Adipocyte (in vitro differentiated cells): ENCODE measurements around the gene HTR7.
"Not testable (repeated sequence)": the region's sequence is repeated elsewhere in the genome, so short reads cannot be mapped to it uniquely, and the experiment has no call there.

Experiments used
- DNase-seq: peaks from one replicate; pipeline ENCODE4 v3.0.0-alpha.2; 2015; ENCODE audit warnings: low read depth
- H3K27me3 ChIP-seq: replicated peaks from 2 replicates; pipeline ENCODE4 v1.7.0; 2013; ENCODE audit warnings: mild to moderate bottlenecking, low read length, moderate library complexity; ENCODE audit not compliant: control insufficient read depth, insufficient read depth
- H3K36me3 ChIP-seq: 2 replicates; pipeline ENCODE4 v1.7.0; 2013; ENCODE audit warnings: low read length, mild to moderate bottlenecking, moderate library complexity; ENCODE audit not compliant: control insufficient read depth, insufficient read depth, severe bottlenecking
- H3K4me1 ChIP-seq: 2 replicates; pipeline ENCODE4 v1.7.0; 2013; ENCODE audit warnings: mild to moderate bottlenecking, low read length, moderate library complexity; ENCODE audit not compliant: control insufficient read depth, insufficient read depth
- H3K4me3 ChIP-seq: 2 replicates; pipeline ENCODE4 v1.7.0; 2013; ENCODE audit warnings: mild to moderate bottlenecking, low read length, moderate library complexity
- H3K9ac ChIP-seq: 2 replicates; pipeline ENCODE4 v1.7.0; 2013; ENCODE audit warnings: mild to moderate bottlenecking, low read length, moderate library complexity
- H3K9me3 ChIP-seq: 2 replicates; pipeline ENCODE4 v1.7.0; 2013; ENCODE audit warnings: mild to moderate bottlenecking, low read length, moderate library complexity; ENCODE audit not compliant: control insufficient read depth

HTR7 gene

DNA sequence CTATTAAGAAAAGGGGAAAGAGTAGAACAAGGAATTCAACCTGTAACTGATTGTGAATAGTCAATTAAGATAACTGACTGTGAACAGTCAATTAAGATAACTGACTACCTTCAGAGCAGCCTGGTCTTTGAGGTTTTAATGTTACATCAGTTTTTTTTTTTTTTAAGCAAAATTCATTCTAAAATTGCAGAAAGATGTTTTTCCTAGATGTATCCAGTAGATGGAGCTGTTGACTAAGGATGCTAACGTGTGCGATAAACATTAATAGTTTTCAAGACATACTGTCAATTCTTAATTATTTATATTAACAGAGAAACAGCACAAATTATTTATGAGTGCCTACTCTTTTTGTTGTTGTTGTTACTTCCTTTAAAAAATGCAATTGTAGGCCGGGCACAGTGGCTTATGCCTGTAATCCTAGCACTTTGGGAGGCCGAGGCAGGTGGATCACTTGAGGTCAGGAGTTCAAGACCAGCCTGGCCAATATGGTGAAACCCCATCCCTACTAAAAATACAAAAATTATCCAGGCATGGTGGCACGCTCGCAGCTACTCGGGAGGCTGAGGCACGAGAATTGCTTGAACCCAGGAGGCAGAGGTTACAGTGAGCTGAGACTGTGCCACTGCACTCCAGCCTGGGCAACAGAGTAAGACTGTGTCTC lies 22.4 kb upstream of the HTR7 start:
- H3K9ac ChIP-seq, H3K9me3 ChIP-seq, H3K27me3 ChIP-seq, H3K4me3 ChIP-seq: not testable (repeated sequence)
- peaks cover 16% of the 10 kb centered on the region for H3K4me1 ChIP-seq
- DNase-seq, result peak; percentile 72
- H3K36me3 ChIP-seq, result peaks cover 45% of the 10 kb centered on the region

DNA sequence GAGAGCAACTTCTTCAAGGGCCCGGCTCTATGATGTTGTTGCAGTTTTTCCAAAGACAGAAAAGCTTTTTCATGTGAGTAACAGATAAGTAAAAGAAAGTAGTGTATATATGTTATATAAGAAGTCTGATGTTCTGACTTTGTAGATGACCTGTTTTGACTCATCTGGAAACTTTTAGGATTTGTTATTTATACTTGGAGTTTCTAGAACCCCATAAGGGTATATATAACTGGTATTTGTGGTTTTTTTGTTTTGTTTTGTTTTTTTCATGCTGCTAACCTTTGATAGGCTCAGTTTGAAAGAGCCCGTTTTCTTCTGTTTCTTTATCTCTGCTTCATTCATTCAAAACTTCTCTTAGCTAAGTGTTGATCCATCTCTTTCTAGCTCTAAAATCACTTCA lies 21.2 kb upstream of the HTR7 start:
- peaks cover 4% of the 10 kb centered on the region for H3K4me1 ChIP-seq
- H3K9me3 ChIP-seq, result no peaks in the 10 kb centered on the region
- no peaks in the 10 kb centered on the region for H3K27me3 ChIP-seq
- peaks cover 45% of the 10 kb centered on the region for H3K36me3 ChIP-seq
- H3K4me3 ChIP-seq, result no peak overlapping the region
- no peak for DNase-seq
- no peak overlapping the region for H3K9ac ChIP-seq

GRCh38 chr10:90872648-90873020 lies 14.8 kb upstream of the HTR7 start:
- H3K4me1 ChIP-seq, result peaks cover 7% of the 10 kb centered on the region
- peaks cover 14% of the 10 kb centered on the region for H3K9me3 ChIP-seq
- peak overlapping the region; percentile 89 for H3K9ac ChIP-seq
- peaks cover 11% of the 10 kb centered on the region for H3K27me3 ChIP-seq
- DNase-seq, result no peak
- H3K4me3 ChIP-seq, result peak overlapping the region; percentile 94
- peaks cover 21% of the 10 kb centered on the region for H3K36me3 ChIP-seq

- peak within 1 kb of the TSS; percentile 94 for H3K4me3 ChIP-seq
- peak; percentile 93 for DNase-seq
- H3K4me1 ChIP-seq, result peaks cover 7% of the 10 kb centered on the region
- H3K36me3 ChIP-seq, result peaks cover 16% of the 10 kb centered on the region
- H3K9me3 ChIP-seq, result peaks cover 14% of the 10 kb centered on the region
- peak within 1 kb of the TSS; percentile 89 for H3K9ac ChIP-seq
- H3K27me3 ChIP-seq, result peaks cover 15% of the 10 kb centered on the region
These were observed 14.2 kb upstream of the HTR7 start, which contains the start of gene RPP30 for GRCh38 chr10:90871766-90872647. TSS of gene RPP30 (plus strand) at chr10:90871974. CDS start at chr10:90871987, 13 bp downstream.

DNA sequence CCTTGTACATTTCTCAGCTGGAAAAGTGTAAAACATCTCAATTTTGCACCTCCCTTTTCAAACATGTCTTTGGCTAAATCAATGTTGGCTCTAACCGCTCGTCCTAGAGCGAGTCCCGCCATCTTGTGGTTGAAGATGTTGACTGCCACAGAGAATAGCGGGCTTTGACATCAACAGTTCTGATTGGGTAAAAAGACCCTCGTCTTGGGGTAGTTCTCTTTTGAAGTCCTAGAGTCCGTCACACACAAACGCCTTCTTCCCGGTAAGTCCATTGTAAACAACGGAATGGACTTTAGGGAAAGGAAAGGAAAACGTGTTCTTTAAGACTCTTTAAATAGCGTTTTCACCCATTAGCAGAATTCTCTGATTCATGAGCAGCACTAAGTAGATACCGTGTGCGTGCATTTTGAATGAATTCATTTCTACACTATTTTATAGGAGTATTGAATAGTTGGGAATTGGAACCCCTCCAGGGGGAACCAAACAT lies 13.5 kb upstream of the HTR7 start:
- peaks cover 20% of the 10 kb centered on the region for H3K27me3 ChIP-seq
- peak overlapping the region; percentile 94 for H3K4me3 ChIP-seq
- H3K4me1 ChIP-seq, result peaks cover 7% of the 10 kb centered on the region
- peaks cover 14% of the 10 kb centered on the region for H3K9me3 ChIP-seq
- H3K9ac ChIP-seq, result peak overlapping the region; percentile 89
- DNase-seq, result peak; percentile 86
- H3K36me3 ChIP-seq, result peaks cover 10% of the 10 kb centered on the region

DNA sequence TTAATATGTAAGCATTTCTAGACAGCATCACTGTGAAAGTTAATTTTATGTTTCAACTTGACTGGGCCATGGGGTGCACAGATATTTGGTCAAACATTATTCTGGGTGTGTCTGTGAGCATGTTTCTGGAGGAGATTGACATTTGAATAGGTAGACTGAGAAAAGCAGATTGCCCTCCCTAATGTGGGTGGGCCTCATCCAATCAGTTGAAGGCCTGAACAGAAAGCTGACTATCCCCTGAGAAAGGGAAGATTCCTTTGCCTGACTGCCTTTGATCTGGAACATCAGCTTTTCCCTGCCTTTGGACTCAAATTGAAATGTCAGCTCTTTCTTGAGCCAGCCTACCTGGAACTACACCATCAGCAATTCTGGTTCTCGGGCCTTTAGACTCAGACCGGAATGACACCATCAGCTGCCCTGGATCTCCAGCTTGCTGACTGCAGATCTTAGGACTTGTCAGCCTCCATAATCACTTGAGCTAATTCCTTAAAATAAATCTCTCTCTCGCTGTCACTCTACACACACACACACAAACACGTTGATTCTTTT lies 8.3 kb upstream of the HTR7 start:
- Histone ChIP-seq H3K9ac (no peak overlapping the region), H3K4me3 (no peak overlapping the region), H3K4me1 (no peaks in the 10 kb centered on the region), H3K9me3 (peaks cover 14% of the 10 kb centered on the region), H3K27me3 (peaks cover 31% of the 10 kb centered on the region), H3K36me3 (no peaks in the 10 kb centered on the region)
- no peak for DNase-seq

DNA sequence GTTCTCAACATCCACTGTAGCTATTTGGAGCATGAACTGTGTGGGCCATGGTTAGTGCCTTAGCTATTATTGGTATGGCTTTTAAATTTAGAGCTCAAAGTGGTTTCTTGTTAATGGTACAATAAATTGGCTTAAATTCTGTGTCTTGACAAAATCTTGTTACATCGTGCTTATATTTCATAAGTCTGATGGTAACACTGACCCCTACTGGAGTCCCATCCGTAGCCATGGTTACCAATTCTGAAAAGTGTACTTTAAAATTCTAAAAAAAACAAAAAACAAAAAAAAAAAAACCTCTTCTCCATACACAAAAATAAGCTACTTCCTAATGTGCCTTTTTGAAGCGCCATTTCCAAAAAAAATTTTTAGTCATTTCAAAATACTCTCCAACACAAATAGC lies 7.6 kb upstream of the HTR7 start:
- no peak overlapping the region for H3K9ac ChIP-seq
- H3K4me3 ChIP-seq, result no peak overlapping the region
- peaks cover 14% of the 10 kb centered on the region for H3K9me3 ChIP-seq
- no peaks in the 10 kb centered on the region for H3K4me1 ChIP-seq
- peaks cover 31% of the 10 kb centered on the region for H3K27me3 ChIP-seq
- DNase-seq, result peak; percentile 82
- no peaks in the 10 kb centered on the region for H3K36me3 ChIP-seq

GRCh38 chr10:90862908-90863514 lies 5.2 kb upstream of the HTR7 start:
- H3K36me3 ChIP-seq, result no peaks in the 10 kb centered on the region
- peaks cover 23% of the 10 kb centered on the region for H3K27me3 ChIP-seq
- no peak overlapping the region for H3K4me3 ChIP-seq
- DNase-seq, result peak; percentile 71
- no peaks in the 10 kb centered on the region for H3K4me1 ChIP-seq
- no peak overlapping the region for H3K9ac ChIP-seq
- no peaks in the 10 kb centered on the region for H3K9me3 ChIP-seq

- Histone ChIP-seq H3K9ac (no peak overlapping the region), H3K4me1 (no peaks in the 10 kb centered on the region), H3K36me3 (no peaks in the 10 kb centered on the region), H3K9me3 (no peaks in the 10 kb centered on the region), H3K4me3 (no peak overlapping the region), H3K27me3 (peaks cover 26% of the 10 kb centered on the region)
- DNase-seq, result no peak
These were observed 3.0 kb upstream of the HTR7 start for GRCh38 chr10:90860790-90861189.

DNA sequence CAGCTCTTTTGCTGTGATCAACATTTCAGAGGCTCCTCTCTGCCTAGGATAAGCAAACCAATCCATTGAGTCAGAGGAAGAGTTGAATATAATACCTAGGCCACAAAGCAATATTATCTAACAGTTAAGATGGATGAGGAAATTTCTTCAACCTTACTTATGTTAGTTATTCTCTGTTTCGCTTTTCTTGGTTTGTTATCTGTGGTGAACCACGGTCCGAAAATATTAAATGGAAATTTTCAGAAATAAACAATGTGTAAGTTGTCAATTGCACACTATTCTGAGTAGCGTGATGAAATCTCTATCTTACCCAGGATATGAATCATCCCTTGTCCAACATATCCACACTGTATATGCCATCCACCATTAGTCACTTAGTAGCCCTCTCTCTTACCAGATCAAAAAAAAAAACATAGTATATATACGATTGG lies 1.5 kb upstream of the HTR7 start:
- Histone ChIP-seq H3K36me3 (no peaks in the 10 kb centered on the region), H3K27me3 (peaks cover 38% of the 10 kb centered on the region), H3K4me1 (no peaks in the 10 kb centered on the region), H3K4me3 (no peak overlapping the region), H3K9me3 (no peaks in the 10 kb centered on the region), H3K9ac (no peak overlapping the region)
- peak; percentile 72 for DNase-seq

GRCh38 chr10:90858461-90858968 lies 676 bp upstream of the HTR7 start:
- Histone ChIP-seq H3K27me3 (peaks cover 38% of the 10 kb centered on the region), H3K9ac (peak overlapping the region; percentile 54), H3K36me3 (no peaks in the 10 kb centered on the region), H3K4me3 (peak overlapping the region; percentile 80), H3K4me1 (no peaks in the 10 kb centered on the region), H3K9me3 (no peaks in the 10 kb centered on the region)
- DNase-seq, result no peak
